PC-3 (cell line): ENCODE data around the gene INTS1. TPM values are rescaled to one million over a fixed set of nuclear protein-coding genes. Genes with fewer than 3 reads are reported as not detected.
A peak's percentile ranks its signal among the peaks of the same experiment; 100 is the strongest.

Experiments
- ATAC-seq: fragments of 200-7000 bp; cut with Tn5 transposase; 2 replicates; pipeline ENCODE4 v1.9.1; 2020; ENCODE audit warnings: mild to moderate bottlenecking, moderate library complexity
- BruUV-seq: library from RNA; stranded (reverse); fragments of 400-500 nt; replicated peaks from 2 replicates; lab custom pipeline; 2021; lab: Mats Ljungman, UMichigan
- CTCF ChIA-PET: fragments of 300-600 bp; sonication (Branson Sonifier 250); formaldehyde crosslinking; loops from one replicate; lab custom pipeline; 2022; ENCODE audit warnings: antibody characterized with exemption; lab: Charles Lee
- POLR2A ChIA-PET: fragments of 300-600 bp; sonication (Branson Sonifier 250); formaldehyde crosslinking; loops from one replicate; lab custom pipeline; 2022; ENCODE audit warnings: antibody characterized with exemption; ENCODE audit not compliant: unreplicated experiment; lab: Charles Lee
- DNase-seq: peaks from one replicate; pipeline ENCODE4 v3.0.0-alpha.2; 2015
- H2AFZ ChIP-seq: fragments of 300-600 bp; sonication (generic); 2 replicates; pipeline ENCODE4 v1.6.0; 2016; ENCODE audit warnings: antibody characterized with exemption, low read length
- H3F3A ChIP-seq: fragments of 300-600 bp; sonication (generic); one replicate; pipeline ENCODE4 v1.6.0; 2017; ENCODE audit warnings: antibody characterized with exemption, low read length, control low read depth, mild to moderate bottlenecking; ENCODE audit not compliant: unreplicated experiment
- H3K27ac ChIP-seq: fragments of 300-600 bp; sonication (generic); 2 replicates; pipeline ENCODE4 v1.5.1; 2016; ENCODE audit warnings: mild to moderate bottlenecking, low read length
- H3K27me3 ChIP-seq: fragments of 300-600 bp; sonication (generic); 2 replicates; pipeline ENCODE4 v1.6.1; 2016; ENCODE audit warnings: low read length, mixed read lengths
- H3K36me3 ChIP-seq: fragments of 300-600 bp; sonication (generic); 2 replicates; pipeline ENCODE4 v1.6.1; 2016; ENCODE audit warnings: low read depth, mixed run types, low read length, mixed read lengths
- H3K4me1 ChIP-seq: fragments of 300-600 bp; sonication (generic); 2 replicates; pipeline ENCODE4 v1.5.1; 2016; ENCODE audit warnings: low read length; ENCODE audit not compliant: insufficient read depth
- H3K4me2 ChIP-seq: fragments of 300-600 bp; sonication (generic); 2 replicates; pipeline ENCODE4 v1.6.0; 2016; ENCODE audit warnings: low read length
- H3K4me3 ChIP-seq: fragments of 300-600 bp; sonication (generic); 2 replicates; pipeline ENCODE4 v1.5.1; 2016; ENCODE audit warnings: mild to moderate bottlenecking, low read length, mixed read lengths
- H3K79me2 ChIP-seq: fragments of 300-600 bp; sonication (generic); 2 replicates; pipeline ENCODE4 v1.6.1; 2017; ENCODE audit warnings: low read length, mixed read lengths
- H3K9ac ChIP-seq: fragments of 300-600 bp; sonication (generic); 2 replicates; pipeline ENCODE4 v1.6.0; 2016; ENCODE audit warnings: mild to moderate bottlenecking, low read length
- H3K9me2 ChIP-seq: fragments of 300-600 bp; sonication (generic); replicated peaks from 2 replicates; pipeline ENCODE4 v1.6.1; 2016; ENCODE audit warnings: mixed run types, low read length, mixed read lengths
- H3K9me3 ChIP-seq: fragments of 300-600 bp; sonication (generic); 2 replicates; pipeline ENCODE4 v1.6.1; 2016; ENCODE audit warnings: low read length, mixed read lengths
- H4K20me1 ChIP-seq: fragments of 300-600 bp; sonication (generic); 2 replicates; pipeline ENCODE4 v1.6.1; 2016; ENCODE audit warnings: low read length, mixed read lengths
- CTCF ChIP-seq: fragments of 300-600 bp; sonication (generic); conservative IDR thresholded peaks from 2 replicates; pipeline ENCODE4 v1.5.1; 2017; ENCODE audit warnings: antibody characterized with exemption, low read depth, mild to moderate bottlenecking, low read length
- EZH2 ChIP-seq: fragments of 300-600 bp; sonication (generic); IDR thresholded peaks from one replicate; pipeline ENCODE4 v1.6.1; 2017; ENCODE audit warnings: antibody characterized with exemption, mild to moderate bottlenecking, low read length; ENCODE audit not compliant: unreplicated experiment
- EZH2phosphoT487 ChIP-seq: fragments of 300-600 bp; sonication (generic); IDR thresholded peaks from 2 replicates; pipeline ENCODE4 v1.6.1; 2018; ENCODE audit warnings: mild to moderate bottlenecking, antibody characterized with exemption, low read length, borderline replicate concordance
- intact Hi-C: fragments of 100-400 bp; cut with micrococcal nuclease; formaldehyde crosslinking; loops from 2 replicates; pipeline ENCODE4 v1.9.0; 2023
- total RNA-seq: library from RNA; depleted of rRNA; stranded (reverse); fragments of >200 nt; gene quantifications from 2 replicates; pipeline ENCODE4 v1.2.3, GENCODE V29; 2014

INTS1 gene
- total RNA-seq, 1 experiment from 2014 or later = 62.9 TPM

GRCh38 chr7:1426474-1426873 is 77.7 kb downstream of the INTS1 start:
- no peak for TF ChIP-seq CTCF
- no peak for TF ChIP-seq EZH2phosphoT487
- no peak for TF ChIP-seq EZH2
- Histone ChIP-seq H3F3A (no peaks in the 10 kb centered on the region), H2AFZ (no peak overlapping the region), H3K27me3 (no peaks in the 10 kb centered on the region; the same call in 1 of the 2 replicates), H3K4me1 (no peaks in the 10 kb centered on the region), H3K27ac (no peak overlapping the region), H3K9ac (no peak overlapping the region), H3K79me2 (no peaks in the 10 kb centered on the region), H4K20me1 (no peaks in the 10 kb centered on the region), H3K9me2 (no peaks in the 10 kb centered on the region), H3K9me3 (no peaks in the 10 kb centered on the region), H3K4me2 (no peak overlapping the region), H3K36me3 (no peaks in the 10 kb centered on the region), H3K4me3 (no peak overlapping the region)
- DNase-seq (no peak), ATAC-seq (no peak)
- ChIA-PET CTCF (no interaction called here), POLR2A (no interaction called here)
- intact Hi-C loops = no loop called here
- BruUV-seq = no TSS peak

GRCh38 chr7:1425292-1426136 is 78.7 kb downstream of the INTS1 start:
- TF ChIP-seq EZH2phosphoT487 (no peak), EZH2 (no peak), CTCF (no peak)
- Histone ChIP-seq H3K79me2 (no peaks in the 10 kb centered on the region), H3K9me2 (no peaks in the 10 kb centered on the region), H3K27me3 (no peaks in the 10 kb centered on the region; the same call in 1 of the 2 replicates), H3K9me3 (no peaks in the 10 kb centered on the region), H3K4me1 (no peaks in the 10 kb centered on the region), H3K27ac (no peak overlapping the region), H3K4me2 (no peak overlapping the region), H4K20me1 (no peaks in the 10 kb centered on the region), H3K4me3 (no peak overlapping the region), H3F3A (no peaks in the 10 kb centered on the region), H3K36me3 (no peaks in the 10 kb centered on the region), H3K9ac (no peak overlapping the region), H2AFZ (no peak overlapping the region)
- 0 out of 2 replicates have a peak, but pooled peaks have one; percentile 29 for ATAC-seq
- ChIA-PET POLR2A (no interaction called here), CTCF (no interaction called here)
- no TSS peak for BruUV-seq
- intact Hi-C loops = no loop called here
- DNase-seq = no peak

DNA sequence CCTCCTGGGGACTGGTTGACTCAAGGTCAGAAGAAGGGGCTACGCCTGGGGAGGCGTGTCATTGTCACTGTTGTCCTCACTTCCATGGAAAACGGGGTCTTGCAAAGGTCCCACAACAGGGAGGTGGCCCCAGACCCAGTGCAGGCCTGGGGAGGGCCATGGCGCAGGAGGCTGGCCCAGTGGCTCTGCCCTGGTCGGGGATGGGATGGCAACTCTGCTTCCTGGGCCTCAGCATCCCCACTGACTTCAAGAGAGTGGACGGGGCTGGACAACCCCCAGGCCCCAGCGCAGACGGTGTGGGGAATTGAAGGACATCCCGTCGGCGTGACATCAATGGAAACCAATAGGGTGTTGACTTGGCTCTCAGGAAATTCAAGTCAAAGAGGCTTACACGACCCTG is 80.1 kb downstream of the INTS1 start:
- no peak for ATAC-seq
- no TSS peak for BruUV-seq
- Histone ChIP-seq H3K9me2 (no peaks in the 10 kb centered on the region), H3K79me2 (no peaks in the 10 kb centered on the region), H4K20me1 (no peaks in the 10 kb centered on the region), H3K4me1 (no peaks in the 10 kb centered on the region), H3K36me3 (no peaks in the 10 kb centered on the region), H3K4me3 (no peak overlapping the region), H3F3A (no peaks in the 10 kb centered on the region), H3K9me3 (no peaks in the 10 kb centered on the region), H3K9ac (no peak overlapping the region), H3K4me2 (no peak overlapping the region), H2AFZ (no peak overlapping the region), H3K27me3 (no peaks in the 10 kb centered on the region; the same call in 1 of the 2 replicates), H3K27ac (no peak overlapping the region)
- DNase-seq = no peak
- ChIA-PET POLR2A (interaction anchor here (0.7 kb wide), 1 partner anchor 156 kb away, joined by 6 read pairs; no protein-coding TSS in a partner anchor), CTCF (no interaction called here)
- TF ChIP-seq CTCF (no peak), EZH2 (no peak), EZH2phosphoT487 (no peak)
- intact Hi-C loops = no loop called here
